ENCODE data around the gene VPS4B.
"Not testable (repeated sequence)": the region's sequence is repeated elsewhere in the genome, so short reads cannot be mapped to it uniquely, and the experiment has no call there.

VPS4B gene

GRCh38 chr18:63422087-63422863, at the start of gene VPS4B:
Gene VPS4B (minus strand): TSS chr18:63422476. CDS start chr18:63422259, 217 bp downstream.
- peak; percentile 95 for DNase-seq (ENCODE audit: low read depth)

- no peak for DNase-seq (ENCODE audit: low read depth)
Measured at GRCh38 chr18:63470751-63471150, 48.5 kb upstream of the VPS4B start.

GRCh38 chr18:63468575-63468974, 46.3 kb upstream of the VPS4B start:
- no peak for DNase-seq (ENCODE audit: low read depth)

GRCh38 chr18:63467699-63468098, 45.4 kb upstream of the VPS4B start:
- no peak for DNase-seq (ENCODE audit: low read depth)

- no peak for DNase-seq (ENCODE audit: low read depth)
Measured at GRCh38 chr18:63465059-63465458, 42.8 kb upstream of the VPS4B start.

- DNase-seq (ENCODE audit: low read depth), result no peak
Measured at GRCh38 chr18:63464434-63464833, 42.2 kb upstream of the VPS4B start.

DNA sequence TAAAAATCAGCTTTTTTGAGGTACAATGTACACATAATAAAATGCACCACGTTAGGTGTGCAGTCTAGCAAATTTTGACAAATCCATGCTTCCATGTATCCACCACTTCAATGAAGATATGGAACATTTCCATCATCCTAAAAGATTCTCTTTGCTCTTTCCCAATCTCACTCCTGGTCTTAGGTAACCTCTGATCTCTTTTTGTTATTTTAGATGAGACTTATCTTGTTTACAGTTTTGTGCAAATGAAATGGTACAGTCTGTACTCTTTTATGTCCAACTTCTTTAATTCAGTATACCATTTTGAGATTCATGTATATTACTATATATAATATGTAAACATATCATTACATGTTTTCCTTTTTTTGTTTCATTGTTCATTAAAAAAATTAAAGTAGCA, 38.1 kb upstream of the VPS4B start:
- DNase-seq (ENCODE audit: low read depth), result no peak

DNA sequence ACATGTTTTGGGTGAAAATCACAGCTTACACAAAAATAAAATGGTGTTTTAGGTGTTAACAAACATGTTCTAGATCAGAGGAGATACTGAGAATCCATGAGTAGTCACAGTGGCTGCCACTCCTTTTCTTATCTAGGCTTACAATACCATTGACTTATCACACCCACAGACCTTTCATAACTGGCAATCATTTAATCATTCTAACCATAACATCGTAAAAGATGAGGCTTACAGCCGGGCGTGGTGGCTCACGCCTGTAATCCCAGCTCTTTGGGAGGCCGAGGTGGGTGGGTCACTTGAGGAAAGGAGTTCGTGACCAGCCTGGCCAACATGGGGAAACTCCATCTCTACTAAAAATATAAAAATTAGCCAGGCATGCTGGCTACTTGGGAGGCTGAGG, 35.7 kb upstream of the VPS4B start:
- no peak for DNase-seq (ENCODE audit: low read depth)

- DNase-seq (ENCODE audit: low read depth), result no peak
Measured at GRCh38 chr18:63454497-63454896, 32.2 kb upstream of the VPS4B start.

GRCh38 chr18:63452751-63453150, 30.5 kb upstream of the VPS4B start:
- not testable (repeated sequence) for DNase-seq (ENCODE audit: low read depth)

DNA sequence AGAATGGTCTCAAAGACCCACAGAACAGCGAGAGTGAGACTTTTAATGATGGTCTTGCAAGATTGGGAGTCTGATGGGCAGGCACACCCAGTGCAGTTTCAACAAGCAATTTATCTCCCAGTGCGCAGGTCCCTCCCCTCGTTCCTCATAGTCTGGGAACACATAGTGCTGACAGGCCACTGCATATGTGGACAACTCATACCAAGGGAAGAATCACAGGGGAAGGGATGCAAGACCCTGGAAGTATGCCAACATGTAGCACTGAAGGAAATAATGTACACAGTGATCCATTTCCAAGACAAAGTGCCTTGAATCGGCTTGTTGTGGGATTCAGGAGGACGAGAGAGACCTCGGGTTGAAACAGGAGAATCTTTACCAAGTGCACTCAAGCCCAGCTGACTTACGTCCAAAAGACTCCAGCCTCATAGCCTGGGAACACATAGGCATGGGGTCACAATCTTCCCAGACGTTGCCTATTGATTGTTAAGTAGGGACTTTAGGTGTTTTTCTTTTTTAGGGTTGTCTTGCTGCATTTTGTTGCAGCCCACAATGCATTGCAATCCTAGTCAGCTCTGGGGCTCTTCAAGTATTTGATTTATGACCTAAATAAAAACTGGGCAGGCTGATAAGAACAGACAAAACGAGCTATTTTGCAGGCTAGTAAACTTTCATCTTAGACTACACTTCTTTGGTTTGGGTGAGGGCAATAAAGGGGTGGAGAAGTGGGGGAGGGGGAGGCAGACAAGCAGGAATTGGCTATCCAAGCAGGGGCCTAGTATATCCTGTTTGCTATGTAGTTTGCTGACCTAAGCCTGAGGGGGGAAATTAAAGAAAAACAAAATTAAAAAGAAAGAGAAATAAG, 29.8 kb upstream of the VPS4B start:
- DNase-seq (ENCODE audit: low read depth), result no peak

GRCh38 chr18:63449426-63449825, 27.1 kb upstream of the VPS4B start:
- no peak for DNase-seq (ENCODE audit: low read depth)

DNA sequence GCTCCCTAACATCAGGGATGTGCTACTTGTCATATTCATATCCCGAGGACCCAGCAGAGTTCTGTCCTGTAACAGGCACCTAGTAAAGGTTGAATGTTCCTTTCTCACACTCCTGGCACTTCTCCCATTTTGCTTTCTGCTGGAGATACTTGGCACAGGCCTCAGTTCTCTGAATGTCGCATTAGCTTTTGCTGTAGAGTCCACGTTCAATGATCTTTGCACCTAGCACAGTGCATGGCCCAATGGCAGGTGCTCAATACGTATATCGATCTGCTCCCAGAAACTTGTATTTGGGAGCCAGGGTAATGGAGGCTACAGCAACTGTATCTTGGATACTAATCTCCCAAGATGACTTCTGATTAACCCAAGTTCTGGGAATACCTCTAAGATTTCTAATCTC, 24.8 kb upstream of the VPS4B start:
- no peak for DNase-seq (ENCODE audit: low read depth)

- no peak for DNase-seq (ENCODE audit: low read depth)
Measured at GRCh38 chr18:63446266-63446665, 24.0 kb upstream of the VPS4B start.

DNA sequence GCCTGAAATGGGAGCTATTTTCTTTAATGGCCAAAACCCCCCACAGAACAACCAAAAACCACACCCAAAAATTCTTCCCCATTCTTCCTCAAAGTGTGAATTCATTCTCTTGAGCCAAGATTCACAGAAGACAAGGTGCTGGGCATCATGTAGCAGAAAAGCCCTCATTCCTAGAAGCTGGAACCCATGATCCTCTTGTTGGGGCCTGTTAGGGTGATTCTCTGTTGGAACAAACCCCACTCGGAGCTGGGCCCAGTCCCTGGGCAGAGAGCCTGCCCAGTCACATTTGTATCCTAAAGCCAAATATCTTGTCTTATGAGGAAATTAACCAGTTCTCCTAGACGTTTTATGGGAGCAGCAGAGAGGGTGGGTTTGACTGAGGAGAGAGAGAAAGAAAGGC, 22.8 kb upstream of the VPS4B start:
- DNase-seq (ENCODE audit: low read depth), result no peak

- DNase-seq (ENCODE audit: low read depth), result peak; percentile 82
Measured at GRCh38 chr18:63444580-63444979, 22.3 kb upstream of the VPS4B start.

DNA sequence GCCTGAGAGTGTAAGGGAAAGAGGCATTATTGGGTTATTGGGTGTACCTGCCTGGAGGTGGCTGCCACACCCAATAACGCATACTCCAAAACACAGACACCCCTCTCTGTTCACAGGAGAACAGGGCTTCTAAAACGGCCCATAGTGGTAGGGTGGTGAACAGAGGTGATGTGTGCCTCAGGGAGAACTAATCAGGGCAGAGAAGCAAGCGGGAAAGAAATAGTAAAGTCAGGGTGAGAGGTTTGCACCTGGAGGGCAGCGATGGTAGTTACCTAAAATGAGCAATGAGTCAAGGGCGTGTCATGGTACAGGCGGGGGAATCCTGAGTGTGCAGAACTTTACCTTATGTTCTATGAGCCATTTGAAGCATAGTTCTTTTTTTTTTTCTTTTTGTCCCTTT, 21.6 kb upstream of the VPS4B start:
- DNase-seq (ENCODE audit: low read depth), result no peak

DNA sequence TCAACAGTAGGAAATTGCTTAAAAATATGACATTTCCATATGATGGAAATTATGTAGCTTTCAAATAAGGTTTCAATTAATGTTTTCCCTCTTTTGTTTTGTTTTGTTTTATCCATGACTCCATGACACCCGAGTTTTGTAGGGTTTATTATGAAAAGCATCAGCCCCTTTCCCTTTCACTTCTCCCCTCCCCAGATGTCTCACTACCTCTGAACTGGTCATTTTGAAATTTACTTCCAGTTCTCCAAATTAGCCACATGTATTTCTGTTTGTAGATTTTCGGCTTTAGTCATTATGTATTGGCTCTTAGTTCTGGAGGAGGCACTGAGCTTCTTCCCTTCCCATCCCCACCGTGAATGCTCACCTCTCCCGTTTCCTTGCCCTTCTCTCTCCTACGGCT, 18.6 kb upstream of the VPS4B start:
- DNase-seq (ENCODE audit: low read depth), result no peak

DNA sequence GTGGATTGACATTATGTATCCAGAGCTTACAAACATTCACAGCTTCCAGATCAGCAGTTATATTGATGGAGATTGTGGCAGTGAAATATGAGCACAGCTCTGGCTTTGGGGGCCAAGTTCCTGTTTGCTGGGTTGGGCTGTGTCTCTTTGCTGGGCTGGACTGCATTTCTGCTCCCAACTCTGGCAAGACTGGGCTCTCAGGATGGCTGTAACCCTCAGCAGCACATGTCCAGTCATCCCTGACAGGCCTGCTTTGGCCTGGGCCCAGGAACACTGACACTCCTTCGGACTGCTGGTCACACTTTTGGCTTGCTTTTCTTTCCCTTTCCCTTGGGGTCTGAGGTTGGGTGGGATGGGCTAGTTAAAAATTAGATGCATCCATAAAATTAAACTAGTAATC, 17.9 kb upstream of the VPS4B start:
- DNase-seq (ENCODE audit: low read depth), result no peak

GRCh38 chr18:63439334-63439733, 17.1 kb upstream of the VPS4B start:
- no peak for DNase-seq (ENCODE audit: low read depth)

- DNase-seq (ENCODE audit: low read depth), result no peak
Measured at GRCh38 chr18:63438181-63438580, 15.9 kb upstream of the VPS4B start.

- DNase-seq (ENCODE audit: low read depth), result no peak
Measured at GRCh38 chr18:63433334-63433866, 11.1 kb upstream of the VPS4B start.

DNA sequence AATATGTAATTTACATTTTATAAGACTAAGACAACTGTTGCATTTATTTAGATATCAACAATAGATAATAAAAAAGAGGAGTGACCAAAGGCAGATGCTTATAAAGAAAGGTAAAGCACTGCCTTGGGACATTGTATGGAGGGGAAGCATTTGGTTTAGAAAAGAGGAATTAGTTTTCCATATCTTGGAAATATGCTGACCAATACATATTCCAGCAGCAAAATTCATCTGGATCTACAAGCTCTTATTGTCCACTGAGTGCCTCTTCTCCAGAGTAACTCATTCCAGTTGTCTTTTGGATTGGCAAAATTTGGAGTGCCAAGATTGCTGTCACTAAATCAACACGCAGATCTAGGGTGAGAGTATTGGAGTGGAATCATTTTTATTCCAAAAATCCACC, 8.9 kb upstream of the VPS4B start:
- no peak for DNase-seq (ENCODE audit: low read depth)

Data from GM04503 (cell line).